Nasal cavity respiratory epithelium epithelial cell of viscerocranial mucosa (primary cell): ENCODE results near the gene GRIK3. TPM values are rescaled to one million over a fixed set of nuclear protein-coding genes. Genes with fewer than 3 reads are reported as not detected.

Source experiments
- total RNA-seq: library from RNA; depleted of rRNA; stranded (reverse); fragments of >200 nt; gene quantifications from 2 replicates; pipeline ENCODE4 v1.2.3, GENCODE V29; 2014

Gene GRIK3
- total RNA-seq = not detected in 2 replicates

DNA sequence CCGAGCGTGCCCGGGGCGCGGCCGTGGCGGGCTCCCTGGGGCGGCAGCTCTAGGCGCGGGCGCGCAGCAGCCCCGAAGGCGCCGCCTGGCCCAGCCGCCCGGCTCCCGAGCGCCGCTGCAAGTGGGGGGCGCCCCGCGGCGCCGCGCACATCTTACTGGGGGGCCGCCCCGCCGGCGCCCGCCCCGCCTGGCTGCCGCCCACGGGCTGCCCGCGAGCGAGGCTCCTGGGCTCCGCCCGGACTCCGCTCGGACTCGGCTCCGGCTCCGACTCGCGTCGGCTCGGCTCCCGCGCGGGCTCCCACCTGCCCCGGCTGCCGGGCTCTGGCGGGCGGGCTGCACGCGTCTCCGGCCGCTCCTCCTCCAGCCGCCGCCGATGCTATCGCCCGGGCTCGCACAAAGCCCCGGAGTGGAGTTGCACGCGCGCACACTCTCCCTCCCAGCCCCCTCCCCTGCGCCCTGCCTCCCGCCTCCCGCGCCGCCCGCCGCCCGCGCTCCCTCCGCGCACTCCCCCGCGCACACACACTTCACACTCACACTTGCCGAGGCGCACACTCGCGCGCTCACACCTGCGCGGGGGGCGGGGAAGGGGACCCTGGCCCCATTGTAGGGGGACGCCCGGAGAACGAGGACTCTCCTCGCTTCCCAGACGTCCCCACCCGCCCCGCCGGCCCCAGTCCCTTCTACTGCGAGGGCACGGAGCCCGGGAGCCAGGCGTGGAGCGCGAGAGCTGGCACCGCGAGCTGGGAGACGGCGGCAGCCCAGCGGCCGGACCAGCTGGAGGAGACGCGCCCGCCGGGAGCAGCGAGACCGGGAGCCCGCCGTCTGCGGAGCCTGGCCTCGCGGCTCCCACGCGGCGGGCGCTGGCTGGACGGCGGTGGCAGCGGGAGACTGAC is at the start of gene GRIK3:
GRIK3 (minus strand) TSS at position 395 of the 893 bp plus-strand sequence. CDS start 407 bp downstream, outside the sequence.

